Endothelial cell of umbilical vein (primary cell): ENCODE results near the gene FAM110C. TPM values are rescaled to one million over a fixed set of nuclear protein-coding genes. Genes with fewer than 3 reads are reported as not detected.

Experiments
- BruUV-seq: library from RNA; stranded (reverse); fragments of 400-500 nt; replicated peaks from 2 replicates; lab custom pipeline; 2021; lab: Mats Ljungman, UMichigan
- CTCF ChIA-PET: fragments of 300-600, 350-600 bp; sonication (Branson Sonifier 250); formaldehyde crosslinking; loops from one replicate; lab custom pipeline; 2021; ENCODE audit warnings: antibody characterized with exemption, inconsistent platforms; lab: Charles Lee
- POLR2A ChIA-PET: fragments of 300-600, 350-600 bp; sonication (Branson Sonifier 250); formaldehyde crosslinking; loops from one replicate; lab custom pipeline; 2021; ENCODE audit warnings: antibody characterized with exemption, inconsistent platforms; lab: Charles Lee
- DNase-seq: peaks from one replicate; pipeline ENCODE4 v3.0.0-alpha.2; 2011; ENCODE audit warnings: low read depth, low spot score
- FAIRE-seq: peaks from 2 replicates; lab custom pipeline; 2011; peaks lifted over from hg19 to GRCh38; lab: Jason Lieb, UNC
- H2AFZ ChIP-seq: 2 replicates; pipeline ENCODE4 v1.6.0; 2012; ENCODE audit warnings: low read depth, low read length, control low read depth, inconsistent platforms
- H3K27ac ChIP-seq: 2 replicates; pipeline ENCODE4 v1.5.1; 2011; ENCODE audit warnings: low read depth, mild to moderate bottlenecking, control low read depth, low read length, moderate library complexity; ENCODE audit not compliant: insufficient read depth
- H3K27me3 ChIP-seq, 2 experiments: 2 replicates each; pipeline versions ENCODE4 v1.6.0 to v1.6.1; 2011; ENCODE audit warnings: low read length in 2 of 2, mixed read lengths in 1 of 2; ENCODE audit not compliant: control insufficient read depth in 2 of 2, insufficient read depth in 2 of 2
- H3K36me3 ChIP-seq, 2 experiments: 2 replicates in 1 of 2; 3 replicates in 1 of 2; pipeline ENCODE4 v1.5.1; 2011; ENCODE audit warnings: low read length in 2 of 2, mild to moderate bottlenecking in 1 of 2, moderate library complexity in 1 of 2; ENCODE audit not compliant: control insufficient read depth in 2 of 2, insufficient read depth in 2 of 2; ENCODE audit errors: extremely low read depth in 1 of 2
- H3K4me1 ChIP-seq: 3 replicates; pipeline ENCODE4 v1.5.1; 2011; ENCODE audit warnings: mild to moderate bottlenecking, low read length; ENCODE audit not compliant: control insufficient read depth, insufficient read depth; ENCODE audit errors: extremely low read depth
- H3K4me2 ChIP-seq: 2 replicates; pipeline ENCODE4 v1.6.1; 2011; ENCODE audit warnings: low read length, control low read depth, mixed read lengths; ENCODE audit not compliant: insufficient read depth
- H3K4me3 ChIP-seq, 3 experiments: fragments of 200-600 bp in 1 of 3; sonication (generic), shearing (Covaris generic) in 1 of 3; replicated peaks in 1 of 3; 2 replicates each; pipeline ENCODE4 v1.5.1; 2011 to 2016; ENCODE audit warnings: control low read depth in 3 of 3, low read length in 3 of 3, mild to moderate bottlenecking in 2 of 3, inconsistent platforms in 1 of 3, low read depth in 1 of 3, moderate library complexity in 1 of 3; ENCODE audit not compliant: insufficient read depth in 1 of 3
- H3K79me2 ChIP-seq: 2 replicates; pipeline ENCODE4 v1.6.0; 2012; ENCODE audit warnings: low read length, inconsistent platforms; ENCODE audit not compliant: control insufficient read depth, insufficient read depth
- H3K9ac ChIP-seq: replicated peaks from 2 replicates; pipeline ENCODE3; 2011; ENCODE audit warnings: low read length, control low read depth; ENCODE audit not compliant: insufficient read depth; ENCODE audit errors: extremely low read depth
- H3K9me1 ChIP-seq: replicated peaks from 3 replicates; pipeline ENCODE4 v1.6.0; 2011; ENCODE audit warnings: mild to moderate bottlenecking, low read length; ENCODE audit not compliant: control insufficient read depth, insufficient read depth; ENCODE audit errors: extremely low read depth
- H3K9me3 ChIP-seq: replicated peaks from 2 replicates; pipeline ENCODE4 v1.5.1; 2012; ENCODE audit warnings: low read length, inconsistent platforms; ENCODE audit not compliant: control insufficient read depth, insufficient read depth
- H4K20me1 ChIP-seq: replicated peaks from 2 replicates; pipeline ENCODE3; 2011; ENCODE audit warnings: mild to moderate bottlenecking, low read length; ENCODE audit not compliant: control insufficient read depth, insufficient read depth; ENCODE audit errors: extremely low read depth
- CTCF ChIP-seq, 2 donors: IDR thresholded peaks; 1 replicate in 1 of 2; 2 replicates in 1 of 2; pipeline ENCODE4 v1.5.1; 2011; ENCODE audit warnings: low read length in 2 of 2, mild to moderate bottlenecking in 2 of 2, moderate library complexity in 2 of 2, control low read depth in 1 of 2, inconsistent platforms in 1 of 2, low read depth in 1 of 2; ENCODE audit not compliant: insufficient read depth in 1 of 2; ENCODE audit errors: extremely low read depth in 1 of 2
- EZH2 ChIP-seq: IDR thresholded peaks from 2 replicates; pipeline ENCODE4 v1.6.1; 2012; ENCODE audit warnings: borderline replicate concordance, low read depth, mild to moderate bottlenecking, moderate library complexity, low read length, inconsistent platforms; ENCODE audit not compliant: severe bottlenecking
- FOS ChIP-seq: IDR thresholded peaks from 2 replicates; pipeline ENCODE4 v1.6.1; 2011; ENCODE audit warnings: mild to moderate bottlenecking, low read length, moderate library complexity, borderline replicate concordance; ENCODE audit not compliant: insufficient read depth
- GATA2 ChIP-seq: IDR thresholded peaks from 2 replicates; pipeline ENCODE4 v1.7.0; 2011; ENCODE audit warnings: low read depth, mild to moderate bottlenecking, moderate library complexity, mixed read lengths, low read length; ENCODE audit not compliant: insufficient read length, insufficient read depth
- JUN ChIP-seq: IDR thresholded peaks from 2 replicates; pipeline ENCODE4 v1.6.1; 2011; ENCODE audit warnings: borderline replicate concordance, low read depth; ENCODE audit not compliant: insufficient read length, insufficient read depth
- MAX ChIP-seq: IDR thresholded peaks from 2 replicates; pipeline ENCODE4 v1.6.1; 2011; ENCODE audit not compliant: insufficient read depth, insufficient read length
- MYC ChIP-seq: IDR thresholded peaks from one replicate; pipeline ENCODE4 v1.6.1; 2011; ENCODE audit warnings: mild to moderate bottlenecking, low read depth, low read length
- POLR2A ChIP-seq: IDR thresholded peaks from 2 replicates; pipeline ENCODE4 v1.6.1; 2012; ENCODE audit warnings: low read depth, mild to moderate bottlenecking, control low read depth, low read length
- POLR2AphosphoS5 ChIP-seq: IDR thresholded peaks from 2 replicates; pipeline ENCODE4 v1.6.1; 2012; ENCODE audit warnings: low read depth, mild to moderate bottlenecking, control low read depth, low read length, moderate library complexity; ENCODE audit not compliant: insufficient read depth
- dilution Hi-C: fragments of 300-500 bp; cut with MboI; formaldehyde crosslinking; loops from one replicate; pipeline ENCODE4 v1.15.0; 2019; ENCODE audit warnings: low sequenced_read_pairs; ENCODE audit not compliant: extremely low pct_ligation_motif_present
- intact Hi-C: fragments of 100-400 bp; cut with micrococcal nuclease; formaldehyde crosslinking; loops from one replicate; pipeline ENCODE4 v1.10.0; 2022
- polyA plus RNA-seq, 4 experiments: library from polyadenylated mRNA; depleted of rRNA in 3 of 4; stranded (reverse) in 3 of 4; unstranded in 1 of 4; fragments of >200 nt; gene quantifications; 2 replicates each; pipeline versions ENCODE4 v1.2.1 to v1.2.3, GENCODE V29; 2011 to 2012; ENCODE audit warnings: missing spikeins in 1 of 4
- total RNA-seq: library from RNA; stranded (reverse); gene quantifications from 2 replicates; pipeline ENCODE4 v1.2.3, GENCODE V29; 2021

FAM110C gene
- total and polyA plus RNA-seq, 2 donors (not counting 3 experiments of a cell fraction or from before 2014, with no cell fraction given), result not detected

- ChIA-PET CTCF (no interaction called here), POLR2A (no interaction called here)
- Histone ChIP-seq H3K9ac (no peak overlapping the region), H3K9me1 (no peaks in the 10 kb centered on the region), H3K79me2 (no peaks in the 10 kb centered on the region), H3K27me3 (no peaks in the 10 kb centered on the region), H4K20me1 (no peaks in the 10 kb centered on the region), H3K4me3 (no peak overlapping the region), H3K27ac (no peak overlapping the region), H2AFZ (no peak overlapping the region), H3K4me2 (no peak overlapping the region), H3K9me3 (no peaks in the 10 kb centered on the region), H3K36me3 (no peaks in the 10 kb centered on the region), H3K4me1 (no peaks in the 10 kb centered on the region)
- FAIRE-seq (no peak), DNase-seq (no peak)
- no peak for TF ChIP-seq CTCF (IDR thresholded peaks at IDR 0.05; ENCODE audit: extremely low read depth in 1 of 2, insufficient read depth in 1 of 2, low read depth in 1 of 2, low read length in 2 of 2)
- TF ChIP-seq JUN, result no peak
- no peak for TF ChIP-seq MYC
- TF ChIP-seq POLR2A, result no peak
- TF ChIP-seq GATA2, result no peak
- no peak for TF ChIP-seq POLR2AphosphoS5
- TF ChIP-seq EZH2, result no peak
- no peak for TF ChIP-seq FOS
- TF ChIP-seq MAX, result no peak
- dilution Hi-C loops (no loop called here), intact Hi-C loops (no loop called here)
- BruUV-seq, result no TSS peak
These were observed 18.8 kb upstream of the FAM110C start for GRCh38 chr2:65121-65520.
